ENCODE measurements around the gene EIPR1.

- TF ChIP-seq, protein P1, sequence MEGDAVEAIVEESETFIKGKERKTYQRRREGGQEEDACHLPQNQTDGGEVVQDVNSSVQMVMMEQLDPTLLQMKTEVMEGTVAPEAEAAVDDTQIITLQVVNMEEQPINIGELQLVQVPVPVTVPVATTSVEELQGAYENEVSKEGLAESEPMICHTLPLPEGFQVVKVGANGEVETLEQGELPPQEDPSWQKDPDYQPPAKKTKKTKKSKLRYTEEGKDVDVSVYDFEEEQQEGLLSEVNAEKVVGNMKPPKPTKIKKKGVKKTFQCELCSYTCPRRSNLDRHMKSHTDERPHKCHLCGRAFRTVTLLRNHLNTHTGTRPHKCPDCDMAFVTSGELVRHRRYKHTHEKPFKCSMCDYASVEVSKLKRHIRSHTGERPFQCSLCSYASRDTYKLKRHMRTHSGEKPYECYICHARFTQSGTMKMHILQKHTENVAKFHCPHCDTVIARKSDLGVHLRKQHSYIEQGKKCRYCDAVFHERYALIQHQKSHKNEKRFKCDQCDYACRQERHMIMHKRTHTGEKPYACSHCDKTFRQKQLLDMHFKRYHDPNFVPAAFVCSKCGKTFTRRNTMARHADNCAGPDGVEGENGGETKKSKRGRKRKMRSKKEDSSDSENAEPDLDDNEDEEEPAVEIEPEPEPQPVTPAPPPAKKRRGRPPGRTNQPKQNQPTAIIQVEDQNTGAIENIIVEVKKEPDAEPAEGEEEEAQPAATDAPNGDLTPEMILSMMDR (IDR thresholded peaks at IDR 0.05) = no peak
- TF ChIP-seq EP300 (IDR thresholded peaks at IDR 0.05) = no peak
Observed at GRCh38 chr2:3356799-3357198, 20.8 kb downstream of the EIPR1 start.
